Activated CD8-positive, alpha-beta memory T cell treated with anti-CD3 and anti-CD28 coated beads for 36 hours (primary cell): ENCODE data around the gene SELENOM. TPM values are rescaled to one million over a fixed set of nuclear protein-coding genes. Genes with fewer than 3 reads are reported as not detected.

ENCODE experiments used
- CTCF ChIA-PET: fragments of 350-600 bp; sonication (Branson Sonifier 250); formaldehyde crosslinking; loops from one replicate; lab custom pipeline; 2021; ENCODE audit warnings: antibody characterized with exemption; lab: Charles Lee
- POLR2A ChIA-PET: fragments of 350-600 bp; sonication (Branson Sonifier 250); formaldehyde crosslinking; loops from one replicate; lab custom pipeline; 2021; ENCODE audit warnings: antibody characterized with exemption; lab: Charles Lee
- total RNA-seq, 2 experiments: library from RNA; stranded (reverse); gene quantifications; one replicate each; pipeline ENCODE4 v1.2.3, GENCODE V29; 2021

The SELENOM gene
- total RNA-seq, 2 experiments from 2014 or later: 7.4 to 8.0 TPM

DNA sequence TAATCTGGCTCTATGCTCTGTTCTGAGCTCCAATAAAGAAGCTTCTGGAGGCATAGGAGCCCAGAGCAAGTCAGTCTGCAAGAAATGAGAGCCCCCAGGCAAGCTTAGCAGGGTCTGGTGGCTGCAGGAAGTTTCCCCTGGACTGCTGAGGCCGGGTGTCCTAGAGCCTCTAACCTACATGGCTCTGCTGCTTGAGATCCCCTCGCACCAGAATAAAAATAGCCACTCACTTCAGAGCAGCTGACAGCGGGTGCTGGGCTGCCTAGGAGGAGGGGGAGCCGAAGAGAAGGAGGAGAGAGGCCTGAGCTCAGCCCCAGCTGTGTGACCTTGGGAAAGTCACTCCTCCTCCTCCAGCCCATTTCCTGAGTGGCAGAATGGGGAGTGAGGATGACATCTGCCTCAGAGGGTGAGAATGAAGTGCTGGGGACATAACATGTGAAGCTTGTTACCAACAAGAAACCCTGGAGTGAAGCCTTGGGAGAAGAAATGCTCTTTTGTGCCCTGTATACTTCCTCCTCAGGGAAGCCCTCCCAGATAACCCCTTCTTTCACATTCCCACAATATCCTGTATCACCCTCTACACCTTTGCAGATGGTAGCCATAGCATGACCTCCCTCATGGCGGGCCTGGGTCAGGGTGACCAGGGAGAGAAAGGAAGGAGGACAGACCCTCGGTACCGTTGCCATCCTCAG is 11.8 kb upstream of the SELENOM start:
- ChIA-PET POLR2A (no interaction called here), CTCF (interaction anchor here (0.9 kb wide), 1 partner anchor 34 kb away, joined by 4 read pairs; no protein-coding TSS in a partner anchor)

DNA sequence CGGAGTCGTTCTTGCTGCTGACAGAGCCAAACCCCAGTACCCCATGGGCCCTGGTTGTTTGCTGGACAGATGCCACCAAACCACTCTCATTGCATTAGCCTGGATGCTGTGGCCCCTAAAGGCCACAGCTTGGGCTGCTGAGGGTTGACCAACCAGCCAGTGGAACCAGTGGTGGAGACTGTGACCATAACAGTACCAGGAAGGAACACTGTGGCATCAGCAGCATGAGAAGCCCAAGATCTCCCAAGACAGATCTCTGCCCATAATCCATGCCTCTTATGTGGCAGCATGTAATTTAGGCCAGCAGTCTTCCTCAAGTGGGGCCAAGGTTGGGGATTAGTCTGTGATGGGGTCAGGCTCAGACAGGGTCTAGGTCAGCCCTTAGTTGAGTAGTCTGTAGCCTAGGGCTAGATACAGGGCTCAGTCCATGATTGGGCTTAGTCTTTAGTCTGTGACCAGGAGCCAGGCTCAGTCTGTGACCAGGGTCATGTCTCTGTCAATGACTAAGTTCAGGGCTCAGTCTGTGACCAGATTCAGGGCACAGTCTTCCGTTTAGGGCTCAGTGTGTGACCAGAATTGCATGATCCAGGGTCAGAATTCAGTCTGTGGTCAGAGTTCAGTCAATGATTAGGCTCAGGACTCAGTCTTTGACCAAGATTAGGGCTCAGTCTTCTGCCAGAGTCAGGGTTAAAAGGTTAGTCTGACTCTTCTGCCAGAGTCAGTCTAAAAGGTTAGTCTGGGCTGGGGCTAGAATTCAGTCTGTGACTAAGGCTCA is 10.9 kb upstream of the SELENOM start:
- CTCF ChIA-PET: interaction anchor here (0.9 kb wide), 1 partner anchor 33 kb away, joined by 4 read pairs; no protein-coding TSS in a partner anchor
- POLR2A ChIA-PET: no interaction called here

DNA sequence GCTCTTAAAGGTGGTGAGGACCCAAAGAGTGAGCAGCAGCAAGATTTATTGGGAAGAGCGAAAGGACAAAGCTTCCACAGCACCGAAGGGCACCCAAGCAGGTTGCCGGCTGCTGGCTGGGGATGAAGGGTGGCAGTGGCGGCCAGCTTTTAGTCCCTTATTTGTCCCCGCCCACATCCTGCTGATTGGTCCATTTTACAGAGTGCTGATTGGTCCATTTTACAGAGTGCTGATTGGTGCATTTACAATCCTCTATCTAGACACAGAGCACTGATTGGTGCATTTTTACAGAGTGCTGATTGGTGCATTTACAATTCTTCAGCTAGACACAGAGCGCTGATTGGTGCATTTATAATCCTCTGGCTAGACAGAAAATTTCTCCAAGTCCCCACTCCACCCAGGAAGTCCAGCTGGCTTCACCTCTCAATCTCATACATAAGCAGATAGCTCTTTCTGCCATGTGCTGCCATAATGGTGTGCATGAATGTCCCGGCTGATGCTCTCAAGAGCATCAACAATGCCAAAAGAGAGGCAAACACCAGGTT is 5.3 kb upstream of the SELENOM start:
- ChIA-PET CTCF (interaction anchor here (1.0 to 1.2 kb wide), 2 partner anchors 27 to 274 kb away, joined by 3 read pairs; no protein-coding TSS in a partner anchor), POLR2A (interaction anchor here (0.7 kb wide), 1 partner anchor 633 kb away, joined by 3 read pairs; no protein-coding TSS in a partner anchor)

DNA sequence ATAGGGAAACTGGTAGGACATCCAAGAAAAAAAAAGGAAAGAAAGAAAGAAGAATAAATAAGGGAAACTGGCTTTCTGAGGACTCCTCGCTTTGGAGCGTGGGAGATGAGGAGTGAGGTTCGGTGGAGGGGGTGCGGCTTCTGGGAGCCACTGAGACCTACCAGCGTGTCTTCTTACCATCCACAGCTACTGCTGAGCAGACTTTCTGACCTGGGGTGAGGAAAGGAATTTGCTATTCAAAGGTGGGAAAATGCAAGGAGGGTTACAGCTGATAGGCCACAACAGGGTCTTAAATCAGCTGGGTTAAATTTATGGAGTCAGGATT is 488 bp upstream of the SELENOM start:
- CTCF ChIA-PET: interaction anchor here (0.6 to 1.7 kb wide), 8 partner anchors 16 to 130 kb away, joined by 3 to 11 read pairs (median 4); no protein-coding TSS in a partner anchor
- POLR2A ChIA-PET: interaction anchor here (0.7 to 1.5 kb wide), 5 partner anchors 23 to 138 kb away, joined by 3 to 8 read pairs (median 5); partner anchors contain the start of gene LIMK2

GRCh38 chr22:31106731-31107177 is 614 bp downstream of the SELENOM start:
- ChIA-PET POLR2A (interaction anchor here (0.6 to 1.5 kb wide), 4 partner anchors 21 to 137 kb away, joined by 3 to 8 read pairs (median 4); no protein-coding TSS in a partner anchor), CTCF (interaction anchor here (0.8 to 1.5 kb wide), 5 partner anchors 17 to 147 kb away, joined by 3 to 11 read pairs (median 4); partner anchors contain the start of gene LIMK2)

DNA sequence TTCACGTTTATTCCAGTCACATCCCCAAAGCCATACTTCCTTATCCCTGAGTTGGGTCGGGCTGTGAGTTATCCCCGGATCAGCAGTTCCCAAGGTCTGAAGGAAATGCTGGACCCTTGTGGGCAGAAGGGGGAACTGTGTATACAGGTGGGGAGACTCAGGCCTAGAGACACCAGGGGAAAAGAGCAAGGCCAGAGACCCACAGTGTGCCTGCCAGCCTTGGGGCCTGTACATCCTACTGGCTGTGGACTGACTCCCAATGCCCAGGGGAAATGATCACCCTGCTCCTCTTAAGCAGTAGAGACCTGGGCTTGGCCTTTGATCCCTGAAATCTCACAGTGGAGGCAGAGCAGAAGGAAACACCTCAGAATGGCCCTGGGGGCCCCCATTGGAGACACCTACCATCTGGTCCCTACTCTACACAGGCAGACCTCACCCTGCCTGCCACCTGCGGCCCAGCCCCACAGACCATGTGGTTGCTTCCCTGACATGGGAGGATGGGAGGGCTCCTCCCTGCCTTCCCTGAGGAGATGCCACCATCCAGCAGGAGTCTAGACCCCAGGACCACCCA is 1.3 kb downstream of the SELENOM start:
- ChIA-PET CTCF (interaction anchor here (1.0 to 1.4 kb wide), 2 partner anchors 21 to 106 kb away, joined by 4 read pairs; partner anchors contain the start of gene LIMK2), POLR2A (no interaction called here)

- ChIA-PET CTCF (interaction anchor here (1.0 to 1.4 kb wide), 5 partner anchors 16 to 106 kb away, joined by 3 to 4 read pairs (median 3); partner anchors contain the start of gene LIMK2), POLR2A (interaction anchor here (1.4 kb wide), 1 partner anchor 20 kb away, joined by 3 read pairs; no protein-coding TSS in a partner anchor)
Measured at GRCh38 chr22:31105282-31105929, 2.0 kb downstream of the SELENOM start.

- POLR2A ChIA-PET: interaction anchor here (1.4 kb wide), 1 partner anchor 20 kb away, joined by 3 read pairs; no protein-coding TSS in a partner anchor
- CTCF ChIA-PET: interaction anchor here (1.3 to 1.4 kb wide), 3 partner anchors 15 to 44 kb away, joined by 3 read pairs; no protein-coding TSS in a partner anchor
Measured at GRCh38 chr22:31104869-31105268, 2.5 kb downstream of the SELENOM start.

DNA sequence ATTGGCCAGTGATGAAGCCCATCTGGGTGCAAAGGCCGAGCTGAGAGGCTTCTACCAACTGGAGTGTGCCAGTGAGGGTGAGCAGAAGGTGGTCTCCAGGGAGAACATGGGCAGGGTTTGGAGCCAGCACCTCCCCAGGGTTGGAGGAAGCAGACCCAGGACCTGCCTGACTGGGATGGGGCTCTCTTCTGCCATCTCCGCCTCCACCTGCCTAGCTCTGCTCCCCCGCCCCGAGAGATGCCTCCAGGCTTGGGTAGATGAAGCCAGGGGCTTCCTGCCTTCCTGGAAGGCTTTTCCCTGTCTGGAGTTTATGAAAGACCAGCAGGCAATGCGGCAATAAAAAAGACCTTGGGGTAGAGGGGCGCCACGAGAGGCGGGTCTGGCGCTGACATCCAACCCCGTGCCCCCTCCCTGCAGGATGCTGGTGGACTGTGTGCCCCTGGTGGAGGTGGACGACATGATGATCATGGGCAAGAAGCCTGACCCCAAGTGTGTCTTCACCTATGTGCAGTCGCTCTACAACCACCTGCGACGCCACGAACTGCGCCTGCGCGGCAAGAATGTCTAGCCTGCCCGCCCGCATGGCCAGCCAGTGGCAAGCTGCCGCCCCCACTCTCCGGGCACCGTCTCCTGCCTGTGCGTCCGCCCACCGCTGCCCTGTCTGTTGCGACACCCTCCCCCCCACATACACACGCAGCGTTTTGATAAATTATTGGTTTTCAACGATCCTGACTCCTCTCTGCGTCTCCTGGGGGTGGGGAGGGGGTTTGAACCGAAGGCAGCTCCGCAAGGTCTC is 3.3 kb downstream of the SELENOM start:
- CTCF ChIA-PET: interaction anchor here (1.3 to 1.4 kb wide), 3 partner anchors 15 to 45 kb away, joined by 3 read pairs; no protein-coding TSS in a partner anchor
- POLR2A ChIA-PET: interaction anchor here (1.4 kb wide), 1 partner anchor 19 kb away, joined by 3 read pairs; no protein-coding TSS in a partner anchor

GRCh38 chr22:31103111-31103510 is 4.3 kb downstream of the SELENOM start:
- ChIA-PET POLR2A (no interaction called here), CTCF (interaction anchor here (1.3 kb wide), 1 partner anchor 22 kb away, joined by 4 read pairs; the partner anchor contains the start of gene SMTN)

- ChIA-PET POLR2A (no interaction called here), CTCF (interaction anchor here (0.9 to 1.3 kb wide), 2 partner anchors 18 to 22 kb away, joined by 3 to 4 read pairs; partner anchors contain the start of gene SMTN)
Measured at GRCh38 chr22:31102441-31103081, 4.8 kb downstream of the SELENOM start.

DNA sequence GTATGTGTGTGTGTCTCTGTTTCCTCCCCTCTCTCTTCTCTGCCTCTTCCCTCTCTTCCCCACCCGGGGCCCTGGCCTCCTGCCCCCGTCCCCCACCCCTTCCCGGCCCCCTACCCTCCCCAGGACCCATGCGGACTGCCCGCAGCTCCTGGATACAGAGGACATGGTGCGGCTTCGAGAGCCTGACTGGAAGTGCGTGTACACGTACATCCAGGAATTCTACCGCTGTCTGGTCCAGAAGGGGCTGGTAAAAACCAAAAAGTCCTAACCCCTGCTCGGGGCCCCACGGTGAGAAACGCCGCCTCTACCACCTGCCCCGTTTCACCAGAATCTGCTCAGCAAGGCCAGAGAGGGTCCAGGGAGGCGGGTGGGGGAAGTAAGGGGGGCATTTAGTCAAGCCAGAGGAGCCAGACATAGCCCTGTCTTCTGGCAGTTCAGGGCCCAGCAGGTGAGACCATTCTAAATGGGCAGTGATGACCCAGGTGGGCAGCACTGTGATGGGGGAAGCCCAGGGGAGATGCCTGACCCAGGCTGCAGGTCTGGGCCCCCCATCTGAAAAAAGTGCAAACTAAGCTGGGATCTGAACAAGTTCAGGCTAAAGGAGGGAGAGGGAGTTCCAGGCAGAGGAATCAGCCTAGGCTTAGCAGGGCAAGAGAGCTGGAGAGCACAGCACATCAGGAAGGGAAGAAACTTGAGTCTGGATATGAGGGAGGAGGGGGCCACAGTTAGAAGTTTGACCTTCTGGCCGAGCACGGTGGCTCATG is 6.4 kb downstream of the SELENOM start:
- CTCF ChIA-PET: no interaction called here
- POLR2A ChIA-PET: no interaction called here

GRCh38 chr22:31099841-31100761 is 7.3 kb downstream of the SELENOM start:
- ChIA-PET POLR2A (no interaction called here), CTCF (interaction anchor here (1.7 kb wide), 1 partner anchor 15 kb away, joined by 4 read pairs; no protein-coding TSS in a partner anchor)

DNA sequence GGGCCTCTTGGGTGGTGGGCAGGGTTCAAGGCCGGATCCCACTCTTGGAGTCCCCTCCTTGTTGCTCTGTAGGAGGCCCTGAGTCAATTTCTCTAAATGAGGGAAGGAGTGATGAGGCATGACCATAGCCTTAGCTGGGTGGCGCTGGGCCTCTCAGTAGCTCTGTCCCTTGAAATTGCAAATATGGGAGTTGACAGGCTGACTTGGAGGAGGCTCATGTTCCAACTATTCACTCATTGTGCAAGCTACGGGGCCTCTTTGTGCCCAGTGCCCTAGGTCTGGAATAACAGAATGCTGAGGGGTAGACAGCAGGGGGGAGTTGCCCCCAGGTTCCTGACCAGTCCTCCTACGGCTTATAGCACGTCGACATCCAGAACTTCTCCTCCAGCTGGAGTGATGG is 8.0 kb downstream of the SELENOM start:
- CTCF ChIA-PET: interaction anchor here (1.7 kb wide), 1 partner anchor 14 kb away, joined by 4 read pairs; no protein-coding TSS in a partner anchor
- POLR2A ChIA-PET: no interaction called here

DNA sequence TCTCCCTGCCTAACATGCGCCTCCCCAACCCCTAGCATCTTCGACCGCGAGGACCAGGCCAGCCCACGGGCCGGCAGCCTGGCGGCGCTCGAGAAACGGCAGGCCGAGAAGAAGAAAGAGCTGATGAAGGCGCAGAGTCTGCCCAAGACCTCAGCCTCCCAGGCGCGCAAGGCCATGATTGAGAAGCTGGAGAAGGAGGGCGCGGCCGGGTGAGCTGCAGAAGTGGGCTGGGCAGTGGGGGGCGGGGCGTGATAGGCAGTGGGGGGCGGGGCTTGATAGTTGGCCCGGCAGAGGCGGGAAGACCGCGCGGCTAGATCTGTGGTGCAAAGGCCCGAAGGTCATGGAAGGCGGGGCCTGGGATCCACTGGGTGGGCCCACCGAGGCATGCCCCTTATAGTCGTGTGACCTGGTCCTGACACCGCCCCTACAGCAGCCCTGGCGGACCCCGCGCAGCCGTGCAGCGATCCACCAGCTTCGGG is 8.7 kb downstream of the SELENOM start:
- POLR2A ChIA-PET: no interaction called here
- CTCF ChIA-PET: interaction anchor here (1.7 kb wide), 1 partner anchor 14 kb away, joined by 4 read pairs; no protein-coding TSS in a partner anchor
